Osteoblast (primary cell): ENCODE data around the gene RNF112. TPM values are rescaled to one million over a fixed set of nuclear protein-coding genes. Genes with fewer than 3 reads are reported as not detected.
A peak's percentile ranks its signal among the peaks of the same experiment; 100 is the strongest.

Source experiments
- DNase-seq: peaks from one replicate; pipeline ENCODE4 v3.0.0; 2011; ENCODE audit warnings: low spot score, mixed read lengths; ENCODE audit not compliant: insufficient read length; ENCODE audit errors: missing footprints
- H2AFZ ChIP-seq: 2 replicates; pipeline ENCODE4 v1.6.0; 2011; ENCODE audit warnings: mild to moderate bottlenecking, low read length
- H3K27ac ChIP-seq: 2 replicates; pipeline ENCODE4 v1.5.1; 2011; ENCODE audit warnings: mild to moderate bottlenecking, low read depth, low read length, moderate library complexity
- H3K27me3 ChIP-seq: 2 replicates; pipeline ENCODE4 v1.6.0; 2012; ENCODE audit warnings: mild to moderate bottlenecking, control low read depth, inconsistent platforms, low read length, moderate library complexity; ENCODE audit not compliant: insufficient read depth
- H3K36me3 ChIP-seq: 2 replicates; pipeline ENCODE4 v1.5.1; 2011; ENCODE audit warnings: mild to moderate bottlenecking, low read length, control low read depth, moderate library complexity; ENCODE audit not compliant: insufficient read depth
- H3K4me1 ChIP-seq: 2 replicates; pipeline ENCODE4 v1.5.1; 2011; ENCODE audit warnings: mild to moderate bottlenecking, low read length, control low read depth, moderate library complexity; ENCODE audit not compliant: insufficient read depth
- H3K4me2 ChIP-seq: 2 replicates; pipeline ENCODE4 v1.6.0; 2011; ENCODE audit warnings: mild to moderate bottlenecking, low read length; ENCODE audit not compliant: insufficient read depth
- H3K4me3 ChIP-seq: fragments of 200-600 bp; sonication (generic); 3 replicates; pipeline ENCODE4 v1.5.1; 2012; ENCODE audit warnings: mild to moderate bottlenecking, low read length, inconsistent platforms; ENCODE audit not compliant: insufficient read depth
- H3K79me2 ChIP-seq: 2 replicates; pipeline ENCODE4 v1.6.0; 2012; ENCODE audit warnings: mild to moderate bottlenecking, low read length, control low read depth, inconsistent platforms; ENCODE audit not compliant: insufficient read depth
- H3K9me3 ChIP-seq: 2 replicates; pipeline ENCODE4 v1.5.1; 2011; ENCODE audit warnings: low read depth, low read length, control low read depth
- H4K20me1 ChIP-seq: 2 replicates; pipeline ENCODE4 v1.6.0; 2012; ENCODE audit warnings: mild to moderate bottlenecking, low read length, control low read depth; ENCODE audit not compliant: insufficient read depth
- CTCF ChIP-seq: IDR thresholded peaks from 2 replicates; pipeline ENCODE4 v1.5.1; 2011; ENCODE audit warnings: mild to moderate bottlenecking, low read depth, low read length, moderate library complexity; ENCODE audit errors: extremely low read depth
- total RNA-seq: library from RNA; depleted of rRNA; stranded (reverse); fragments of >200 nt; gene quantifications from 2 replicates; pipeline ENCODE4 v1.2.3, GENCODE V29; 2012

Gene RNF112
- total RNA-seq, 1 donor, result 0.36 TPM

- H3K9me3 ChIP-seq, result no peaks in the 10 kb centered on the region
- H3K27ac ChIP-seq, result no peak overlapping the region
- H2AFZ ChIP-seq, result no peak overlapping the region
- no peak for DNase-seq
- no peaks in the 10 kb centered on the region for H3K27me3 ChIP-seq
- H3K4me2 ChIP-seq, result no peak overlapping the region
- H3K4me1 ChIP-seq, result peaks cover 25% of the 10 kb centered on the region
- peaks cover 19% of the 10 kb centered on the region for H4K20me1 ChIP-seq
- peaks cover 66% of the 10 kb centered on the region for H3K36me3 ChIP-seq
- peaks cover 38% of the 10 kb centered on the region for H3K79me2 ChIP-seq
- H3K4me3 ChIP-seq, result no peak overlapping the region
- no peak for TF ChIP-seq CTCF
Observed at GRCh38 chr17:19381361-19381740, 29.7 kb upstream of the RNF112 start.

GRCh38 chr17:19381741-19382444 is 29.1 kb upstream of the RNF112 start:
- no peak overlapping the region for H3K4me3 ChIP-seq
- H2AFZ ChIP-seq, result no peak overlapping the region
- TF ChIP-seq CTCF, result no peak
- H4K20me1 ChIP-seq, result peaks cover 19% of the 10 kb centered on the region
- peaks cover 36% of the 10 kb centered on the region for H3K79me2 ChIP-seq
- no peak overlapping the region for H3K4me2 ChIP-seq
- peaks cover 66% of the 10 kb centered on the region for H3K36me3 ChIP-seq
- H3K9me3 ChIP-seq, result no peaks in the 10 kb centered on the region
- H3K4me1 ChIP-seq, result peaks cover 28% of the 10 kb centered on the region
- peak; percentile 25 for DNase-seq
- no peaks in the 10 kb centered on the region for H3K27me3 ChIP-seq
- H3K27ac ChIP-seq, result no peak overlapping the region

GRCh38 chr17:19382531-19383444 is 28.2 kb upstream of the RNF112 start:
- no peak overlapping the region for H3K4me3 ChIP-seq
- H3K27me3 ChIP-seq, result no peaks in the 10 kb centered on the region
- DNase-seq, result peak; percentile 84
- peaks cover 35% of the 10 kb centered on the region for H3K79me2 ChIP-seq
- H3K36me3 ChIP-seq, result peaks cover 66% of the 10 kb centered on the region
- peaks cover 19% of the 10 kb centered on the region for H4K20me1 ChIP-seq
- H3K9me3 ChIP-seq, result no peaks in the 10 kb centered on the region
- H2AFZ ChIP-seq, result no peak overlapping the region
- no peak overlapping the region for H3K4me2 ChIP-seq
- H3K4me1 ChIP-seq, result peaks cover 33% of the 10 kb centered on the region
- H3K27ac ChIP-seq, result no peak overlapping the region
- TF ChIP-seq CTCF, result no peak
